HL-60 (cell line): ENCODE measurements around the gene ARPP21.

ENCODE experiments used
- DNase-seq, 2 experiments: peaks; one replicate each; pipeline ENCODE4 v3.0.0-alpha.2; 2010 to 2020; ENCODE audit warnings: low read depth in 1 of 2, low spot score in 1 of 2
- H3K27ac ChIP-seq: fragments of 250-450 bp; sonication (Bioruptor Pico); replicated peaks from 2 replicates; pipeline ENCODE4 v1.5.1; 2020; ENCODE audit warnings: mild to moderate bottlenecking, moderate library complexity
- H3K27me3 ChIP-seq: fragments of 250-450 bp; sonication (Bioruptor Pico); 2 replicates; pipeline ENCODE4 v1.5.1; 2021; ENCODE audit warnings: mild to moderate bottlenecking, moderate library complexity; ENCODE audit not compliant: insufficient read depth, poor library complexity, severe bottlenecking
- H3K4me3 ChIP-seq: replicated peaks from 2 replicates; pipeline ENCODE4 v1.5.1; 2011; ENCODE audit warnings: mild to moderate bottlenecking, control low read depth, low read length; ENCODE audit not compliant: insufficient read depth
- GABPA ChIP-seq: IDR thresholded peaks from 2 replicates; pipeline ENCODE4 v1.6.1; 2012; ENCODE audit warnings: low read depth
- POLR2AphosphoS5 ChIP-seq: IDR thresholded peaks from 2 replicates; pipeline ENCODE4 v1.6.1; 2012; ENCODE audit warnings: low read depth
- SPI1 ChIP-seq: IDR thresholded peaks from 2 replicates; pipeline ENCODE4 v1.6.1; 2012; ENCODE audit warnings: low read depth, mild to moderate bottlenecking, borderline replicate concordance
- microRNA-seq: library from miRNA; unstranded; fragments of <30 nt; microRNA quantifications from one replicate; pipeline ENCODE4, GENCODE V29; 2018
- TF ChIP-seq, protein P1 (sequence below): IDR thresholded peaks from one replicate; pipeline ENCODE4 v1.5.1; 2011; ENCODE audit warnings: low read length, control low read depth, inconsistent platforms; ENCODE audit not compliant: insufficient read depth
- TF ChIP-seq, protein P2 (sequence below): IDR thresholded peaks from 2 replicates; pipeline ENCODE4 v1.6.1; 2012; ENCODE audit warnings: low read depth; ENCODE audit not compliant: insufficient replicate concordance

Gene ARPP21

DNA sequence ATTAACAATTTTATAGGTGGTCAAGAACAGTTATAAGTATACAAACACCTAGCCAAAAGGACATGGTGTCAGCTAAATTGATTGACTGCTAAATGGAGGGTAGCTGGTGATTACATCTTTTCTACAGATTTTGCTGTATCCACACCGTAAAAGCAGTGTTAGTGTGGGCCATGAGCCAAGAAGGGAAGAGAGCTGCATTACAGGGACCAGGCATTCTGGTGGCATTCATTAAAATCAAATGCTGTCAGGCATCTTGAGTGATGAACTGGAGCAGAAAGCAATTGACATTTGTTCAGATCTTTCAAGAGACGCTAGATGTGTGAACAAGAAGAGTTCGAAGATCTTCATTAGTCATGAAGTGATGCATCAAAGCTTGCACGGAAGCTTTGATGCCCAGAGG, 177.9 kb downstream of the ARPP21 start:
- H3K27me3 ChIP-seq = no peaks in the 10 kb centered on the region
- H3K27ac ChIP-seq = no peak overlapping the region
- DNase-seq = no peak
- no peak for TF ChIP-seq GABPA
- TF ChIP-seq, protein P1, sequence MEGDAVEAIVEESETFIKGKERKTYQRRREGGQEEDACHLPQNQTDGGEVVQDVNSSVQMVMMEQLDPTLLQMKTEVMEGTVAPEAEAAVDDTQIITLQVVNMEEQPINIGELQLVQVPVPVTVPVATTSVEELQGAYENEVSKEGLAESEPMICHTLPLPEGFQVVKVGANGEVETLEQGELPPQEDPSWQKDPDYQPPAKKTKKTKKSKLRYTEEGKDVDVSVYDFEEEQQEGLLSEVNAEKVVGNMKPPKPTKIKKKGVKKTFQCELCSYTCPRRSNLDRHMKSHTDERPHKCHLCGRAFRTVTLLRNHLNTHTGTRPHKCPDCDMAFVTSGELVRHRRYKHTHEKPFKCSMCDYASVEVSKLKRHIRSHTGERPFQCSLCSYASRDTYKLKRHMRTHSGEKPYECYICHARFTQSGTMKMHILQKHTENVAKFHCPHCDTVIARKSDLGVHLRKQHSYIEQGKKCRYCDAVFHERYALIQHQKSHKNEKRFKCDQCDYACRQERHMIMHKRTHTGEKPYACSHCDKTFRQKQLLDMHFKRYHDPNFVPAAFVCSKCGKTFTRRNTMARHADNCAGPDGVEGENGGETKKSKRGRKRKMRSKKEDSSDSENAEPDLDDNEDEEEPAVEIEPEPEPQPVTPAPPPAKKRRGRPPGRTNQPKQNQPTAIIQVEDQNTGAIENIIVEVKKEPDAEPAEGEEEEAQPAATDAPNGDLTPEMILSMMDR = no peak
- no peak overlapping the region for H3K4me3 ChIP-seq

DNA sequence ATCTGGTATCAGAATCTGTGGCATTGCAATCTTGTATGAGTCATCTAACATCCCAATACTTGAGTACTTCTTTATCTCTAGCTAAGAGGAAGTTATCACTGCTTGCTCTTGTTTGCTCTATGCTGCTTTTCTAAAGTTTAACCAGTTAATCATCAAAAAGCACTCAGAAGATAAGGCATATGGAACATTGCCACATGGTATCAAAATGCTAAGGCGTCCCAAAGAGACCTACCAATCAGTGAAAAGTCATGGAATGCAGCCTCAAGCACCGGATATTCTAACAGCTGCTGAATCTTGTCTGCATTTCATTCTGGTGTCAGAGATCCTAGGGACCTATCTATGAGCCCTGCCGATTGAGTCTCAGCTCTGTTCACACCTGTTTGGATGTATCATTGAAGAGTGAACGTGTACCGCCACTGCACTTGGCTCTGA, 192.8 kb downstream of the ARPP21 start:
- no peak overlapping the region for H3K4me3 ChIP-seq
- TF ChIP-seq, protein P2, sequence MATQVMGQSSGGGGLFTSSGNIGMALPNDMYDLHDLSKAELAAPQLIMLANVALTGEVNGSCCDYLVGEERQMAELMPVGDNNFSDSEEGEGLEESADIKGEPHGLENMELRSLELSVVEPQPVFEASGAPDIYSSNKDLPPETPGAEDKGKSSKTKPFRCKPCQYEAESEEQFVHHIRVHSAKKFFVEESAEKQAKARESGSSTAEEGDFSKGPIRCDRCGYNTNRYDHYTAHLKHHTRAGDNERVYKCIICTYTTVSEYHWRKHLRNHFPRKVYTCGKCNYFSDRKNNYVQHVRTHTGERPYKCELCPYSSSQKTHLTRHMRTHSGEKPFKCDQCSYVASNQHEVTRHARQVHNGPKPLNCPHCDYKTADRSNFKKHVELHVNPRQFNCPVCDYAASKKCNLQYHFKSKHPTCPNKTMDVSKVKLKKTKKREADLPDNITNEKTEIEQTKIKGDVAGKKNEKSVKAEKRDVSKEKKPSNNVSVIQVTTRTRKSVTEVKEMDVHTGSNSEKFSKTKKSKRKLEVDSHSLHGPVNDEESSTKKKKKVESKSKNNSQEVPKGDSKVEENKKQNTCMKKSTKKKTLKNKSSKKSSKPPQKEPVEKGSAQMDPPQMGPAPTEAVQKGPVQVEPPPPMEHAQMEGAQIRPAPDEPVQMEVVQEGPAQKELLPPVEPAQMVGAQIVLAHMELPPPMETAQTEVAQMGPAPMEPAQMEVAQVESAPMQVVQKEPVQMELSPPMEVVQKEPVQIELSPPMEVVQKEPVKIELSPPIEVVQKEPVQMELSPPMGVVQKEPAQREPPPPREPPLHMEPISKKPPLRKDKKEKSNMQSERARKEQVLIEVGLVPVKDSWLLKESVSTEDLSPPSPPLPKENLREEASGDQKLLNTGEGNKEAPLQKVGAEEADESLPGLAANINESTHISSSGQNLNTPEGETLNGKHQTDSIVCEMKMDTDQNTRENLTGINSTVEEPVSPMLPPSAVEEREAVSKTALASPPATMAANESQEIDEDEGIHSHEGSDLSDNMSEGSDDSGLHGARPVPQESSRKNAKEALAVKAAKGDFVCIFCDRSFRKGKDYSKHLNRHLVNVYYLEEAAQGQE = no peak
- no peak for TF ChIP-seq SPI1
- TF ChIP-seq GABPA = no peak
- TF ChIP-seq, protein P1 = no peak
- no peak for TF ChIP-seq POLR2AphosphoS5
- H3K27me3 ChIP-seq = no peaks in the 10 kb centered on the region
- H3K27ac ChIP-seq = no peak overlapping the region
- DNase-seq = no peak

Small RNA genes within 50 kb of the gene (microRNA-seq; reads per million reads assigned to microRNA genes)
- gene MIR128-2 = 2.4 reads per million
